Neutrophil (primary cell): ENCODE results near the gene SLC11A1.
A peak's percentile ranks its signal among the peaks of the same experiment; 100 is the strongest.

Source experiments
- H3K27ac ChIP-seq: fragments of 200-600 bp; sonication (generic); 2 replicates; pipeline ENCODE4 v1.5.1; 2016; ENCODE audit warnings: mild to moderate bottlenecking, moderate library complexity
- H3K27me3 ChIP-seq: fragments of 200-600 bp; sonication (generic); 2 replicates; pipeline ENCODE4 v1.6.0; 2016; ENCODE audit warnings: mild to moderate bottlenecking
- H3K36me3 ChIP-seq: fragments of 200-600 bp; sonication (generic); 2 replicates; pipeline ENCODE4 v1.5.1; 2017
- H3K4me1 ChIP-seq, 2 experiments: fragments of 200-600 bp in 1 of 2; sonication (generic) in 1 of 2; 1 replicate in 1 of 2; 2 replicates in 1 of 2; pipeline versions ENCODE4 v1.5.1 to v1.6.1; 2013 to 2016; ENCODE audit warnings: low read depth in 1 of 2, low read length in 1 of 2, mild to moderate bottlenecking in 1 of 2, moderate library complexity in 1 of 2; ENCODE audit not compliant: control insufficient read depth in 1 of 2, insufficient read depth in 1 of 2
- H3K4me3 ChIP-seq, 2 experiments: fragments of 200-600 bp in 1 of 2; sonication (generic) in 1 of 2; 1 replicate in 1 of 2; 2 replicates in 1 of 2; pipeline ENCODE4 v1.5.1; 2013 to 2016; ENCODE audit warnings: low read depth in 1 of 2, low read length in 1 of 2, mild to moderate bottlenecking in 1 of 2, moderate library complexity in 1 of 2
- H3K9me3 ChIP-seq: fragments of 200-600 bp; sonication (generic); 2 replicates; pipeline ENCODE4 v1.5.1; 2016
- CTCF ChIP-seq: fragments of 200-600 bp; sonication (generic); IDR thresholded peaks from 2 replicates; pipeline ENCODE4 v1.5.1; 2016; ENCODE audit warnings: antibody characterized with exemption

The SLC11A1 gene

GRCh38 chr2:218383892-218384519 lies 1.9 kb downstream of the SLC11A1 start:
- peaks cover 83 to 93% of the 10 kb centered on the region in 2 experiments for H3K4me1 ChIP-seq
- no peaks in the 10 kb centered on the region for H3K9me3 ChIP-seq
- peak overlapping the region; percentile 98 for H3K27ac ChIP-seq
- peak overlapping the region; percentile 76 to 100 for H3K4me3 ChIP-seq
- no peak for TF ChIP-seq CTCF
- peaks cover 56% of the 10 kb centered on the region for H3K36me3 ChIP-seq
- no peaks in the 10 kb centered on the region for H3K27me3 ChIP-seq

- H3K27ac ChIP-seq, result peak overlapping the region; percentile 80
- H3K27me3 ChIP-seq, result no peaks in the 10 kb centered on the region
- no peaks in the 10 kb centered on the region for H3K9me3 ChIP-seq
- H3K36me3 ChIP-seq, result peaks cover 65% of the 10 kb centered on the region
- TF ChIP-seq CTCF, result no peak
- peak overlapping the region; percentile 76 to 100 for H3K4me3 ChIP-seq
- H3K4me1 ChIP-seq, result peaks cover 85 to 97% of the 10 kb centered on the region in 2 experiments
Measured at GRCh38 chr2:218384975-218385374, 2.9 kb downstream of the SLC11A1 start.

GRCh38 chr2:218386505-218387368 lies 4.7 kb downstream of the SLC11A1 start:
- Histone ChIP-seq H3K36me3 (peaks cover 83% of the 10 kb centered on the region), H3K27ac (peak overlapping the region; percentile 80), H3K4me3 (peak overlapping the region; percentile 76 to 100), H3K4me1 (peaks cover 78 to 89% of the 10 kb centered on the region in 2 experiments), H3K9me3 (no peaks in the 10 kb centered on the region), H3K27me3 (no peaks in the 10 kb centered on the region)
- TF ChIP-seq CTCF, result no peak

GRCh38 chr2:218387369-218388194 lies 5.5 kb downstream of the SLC11A1 start:
- no peaks in the 10 kb centered on the region for H3K9me3 ChIP-seq
- peaks cover 91% of the 10 kb centered on the region for H3K36me3 ChIP-seq
- no peak for TF ChIP-seq CTCF
- H3K27me3 ChIP-seq, result no peaks in the 10 kb centered on the region
- H3K27ac ChIP-seq, result peak overlapping the region; percentile 80
- H3K4me1 ChIP-seq, result peaks cover 73 to 81% of the 10 kb centered on the region in 2 experiments
- peak overlapping the region; percentile 76 to 100 for H3K4me3 ChIP-seq
